Brain microvascular endothelial cell (primary cell): ENCODE data around the gene ADARB2.

Experiments used
- DNase-seq: peaks from one replicate; pipeline ENCODE4 v3.0.0-alpha.2; 2020
- H3K27ac ChIP-seq: fragments of 250-450 bp; sonication (Bioruptor Pico); 2 replicates; pipeline ENCODE4 v1.5.1; 2020; ENCODE audit warnings: mild to moderate bottlenecking, moderate library complexity
- H3K27me3 ChIP-seq: fragments of 250-450 bp; sonication (Bioruptor Pico); replicated peaks from 2 replicates; pipeline ENCODE4 v1.5.1; 2020; ENCODE audit warnings: mild to moderate bottlenecking
- H3K36me3 ChIP-seq: fragments of 250-450 bp; sonication (Bioruptor Pico); replicated peaks from 2 replicates; pipeline ENCODE4 v1.5.1; 2020; ENCODE audit warnings: mild to moderate bottlenecking
- H3K4me3 ChIP-seq: 2 replicates; pipeline ENCODE4 v1.5.1; 2011; ENCODE audit warnings: low read depth, mild to moderate bottlenecking, control low read depth, low read length, moderate library complexity
- in situ Hi-C: cut with HindIII; loops from 2 replicates; pipeline ENCODE4 v1.10.0; 2017; ENCODE audit warnings: low sequenced_read_pairs, low pct_ligation_motif_present
- TF ChIP-seq, protein P1 (sequence below): IDR thresholded peaks from 2 replicates; pipeline ENCODE4 v1.5.1; 2011; ENCODE audit warnings: low read depth, mild to moderate bottlenecking, moderate library complexity, low read length, control low read depth, inconsistent platforms; ENCODE audit errors: missing control alignments

ADARB2 gene

DNA sequence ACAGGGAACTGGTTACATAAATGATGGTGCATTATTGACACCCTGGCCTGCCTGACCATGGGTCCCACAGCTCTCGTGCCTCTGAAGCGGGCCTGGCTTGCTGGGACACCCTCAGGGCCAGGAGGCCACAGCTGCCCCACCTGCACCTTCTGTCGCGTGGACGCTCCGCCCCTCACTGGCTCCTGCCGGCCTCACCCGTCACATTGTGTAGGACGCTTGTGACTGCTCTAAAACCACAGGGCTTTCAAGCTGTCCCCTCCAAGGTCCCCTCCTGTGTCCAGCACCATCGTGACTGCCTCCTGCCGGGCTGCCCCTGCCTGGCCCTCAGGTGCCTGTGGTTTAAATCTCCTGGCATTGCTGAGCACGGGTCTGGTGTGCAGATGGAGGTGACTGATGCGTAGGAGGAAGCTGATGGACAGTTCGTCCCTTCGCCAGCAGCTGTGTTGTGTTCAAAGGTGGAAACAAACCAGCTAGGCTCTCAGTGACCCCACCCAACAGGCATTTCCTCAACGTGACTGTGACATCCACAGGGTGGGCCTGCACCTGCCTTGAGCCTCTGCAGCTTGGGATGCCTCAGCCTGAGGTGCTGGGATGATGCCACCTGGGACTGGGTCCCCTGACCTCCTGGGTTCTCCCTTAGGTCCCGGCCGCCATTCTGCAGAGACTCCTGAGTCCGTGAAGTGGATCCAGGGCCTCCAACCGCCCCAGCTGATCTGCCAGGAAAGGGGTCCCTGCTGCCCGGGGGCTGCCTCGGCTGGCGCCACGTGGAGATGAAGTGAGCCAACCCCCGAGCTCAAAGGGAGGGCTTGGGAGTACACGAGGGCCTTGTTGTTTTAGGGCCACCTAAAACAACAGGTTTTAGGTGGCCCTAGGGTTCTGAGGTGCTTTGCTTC, 532.6 kb downstream of the ADARB2 start:
- Histone ChIP-seq H3K27ac (no peak overlapping the region), H3K4me3 (no peak overlapping the region), H3K27me3 (no peaks in the 10 kb centered on the region), H3K36me3 (no peaks in the 10 kb centered on the region)
- DNase-seq = no peak
- in situ Hi-C loops = no loop called here
- TF ChIP-seq, protein P1, sequence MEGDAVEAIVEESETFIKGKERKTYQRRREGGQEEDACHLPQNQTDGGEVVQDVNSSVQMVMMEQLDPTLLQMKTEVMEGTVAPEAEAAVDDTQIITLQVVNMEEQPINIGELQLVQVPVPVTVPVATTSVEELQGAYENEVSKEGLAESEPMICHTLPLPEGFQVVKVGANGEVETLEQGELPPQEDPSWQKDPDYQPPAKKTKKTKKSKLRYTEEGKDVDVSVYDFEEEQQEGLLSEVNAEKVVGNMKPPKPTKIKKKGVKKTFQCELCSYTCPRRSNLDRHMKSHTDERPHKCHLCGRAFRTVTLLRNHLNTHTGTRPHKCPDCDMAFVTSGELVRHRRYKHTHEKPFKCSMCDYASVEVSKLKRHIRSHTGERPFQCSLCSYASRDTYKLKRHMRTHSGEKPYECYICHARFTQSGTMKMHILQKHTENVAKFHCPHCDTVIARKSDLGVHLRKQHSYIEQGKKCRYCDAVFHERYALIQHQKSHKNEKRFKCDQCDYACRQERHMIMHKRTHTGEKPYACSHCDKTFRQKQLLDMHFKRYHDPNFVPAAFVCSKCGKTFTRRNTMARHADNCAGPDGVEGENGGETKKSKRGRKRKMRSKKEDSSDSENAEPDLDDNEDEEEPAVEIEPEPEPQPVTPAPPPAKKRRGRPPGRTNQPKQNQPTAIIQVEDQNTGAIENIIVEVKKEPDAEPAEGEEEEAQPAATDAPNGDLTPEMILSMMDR = no peak

DNA sequence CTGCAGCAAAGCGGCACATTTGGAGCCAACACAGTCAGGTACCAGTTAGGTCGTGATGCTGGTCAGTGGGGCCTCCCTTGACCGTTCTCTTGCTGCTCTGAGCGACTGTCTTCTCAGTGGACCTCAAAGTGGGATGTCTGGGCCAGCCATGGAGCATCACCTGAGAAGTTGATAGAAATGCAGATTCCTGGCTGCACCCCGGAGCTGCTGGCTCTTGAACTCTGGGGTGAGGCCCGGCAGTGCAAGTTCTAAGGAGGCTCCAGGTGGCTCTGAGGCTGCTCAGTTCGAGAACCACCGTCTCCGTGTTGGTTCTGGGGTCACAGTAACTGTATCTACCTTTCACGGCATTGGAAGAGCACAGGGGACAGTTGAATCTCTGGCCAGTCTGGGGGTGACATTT, 533.6 kb downstream of the ADARB2 start:
- Histone ChIP-seq H3K27me3 (no peaks in the 10 kb centered on the region), H3K36me3 (no peaks in the 10 kb centered on the region), H3K4me3 (no peak overlapping the region), H3K27ac (no peak overlapping the region)
- in situ Hi-C loops = no loop called here
- TF ChIP-seq, protein P1 = no peak
- DNase-seq = no peak

DNA sequence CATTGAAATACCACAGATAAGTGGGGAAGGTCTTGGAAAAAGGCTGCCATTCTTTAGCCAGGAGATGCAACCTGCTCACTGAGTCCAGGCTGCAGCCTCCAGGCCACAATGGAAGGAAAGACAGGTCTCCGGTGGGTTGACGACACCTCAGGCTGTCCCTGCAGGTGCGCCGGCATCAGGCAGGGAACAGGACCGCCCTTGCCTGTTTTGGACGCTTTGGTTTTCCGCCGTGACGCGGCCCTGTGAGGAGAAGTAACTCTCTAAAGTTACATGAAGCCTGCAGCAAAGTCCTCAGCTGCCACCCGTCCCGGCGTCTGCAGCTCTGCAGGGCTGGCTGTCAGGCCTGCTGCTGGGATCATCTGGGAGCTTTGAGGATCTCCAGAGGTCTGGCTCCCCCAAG, 534.1 kb downstream of the ADARB2 start:
- no peak for DNase-seq
- in situ Hi-C loops = no loop called here
- TF ChIP-seq, protein P1 = no peak

DNA sequence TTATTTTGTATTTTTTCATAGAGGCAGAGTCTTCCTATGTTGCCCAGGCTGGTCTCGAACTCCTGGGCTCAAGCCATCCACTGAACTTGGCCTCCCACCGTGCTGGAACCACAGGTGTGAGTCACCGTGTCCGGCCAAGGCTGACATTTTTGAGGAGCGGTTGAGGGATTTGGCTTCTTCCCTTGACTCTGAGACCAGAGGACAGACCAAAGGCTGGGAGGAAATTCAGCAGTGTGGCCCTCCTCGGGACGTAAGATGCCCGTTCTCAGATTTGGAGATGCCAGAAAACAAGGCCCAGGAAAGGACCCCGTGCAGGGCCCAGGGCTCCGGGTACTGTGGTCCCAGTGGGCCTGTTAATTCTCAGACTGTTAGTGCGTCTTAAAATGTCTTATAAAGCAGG, 535.0 kb downstream of the ADARB2 start:
- TF ChIP-seq, protein P1 = no peak
- in situ Hi-C loops = no loop called here

More for the DNA sequence above, 534.1 kb downstream of the ADARB2 start:
- H3K27ac ChIP-seq = no peak overlapping the region
- H3K4me3 ChIP-seq = no peak overlapping the region
- H3K27me3 ChIP-seq = no peaks in the 10 kb centered on the region
- H3K36me3 ChIP-seq = no peaks in the 10 kb centered on the region

DNA sequence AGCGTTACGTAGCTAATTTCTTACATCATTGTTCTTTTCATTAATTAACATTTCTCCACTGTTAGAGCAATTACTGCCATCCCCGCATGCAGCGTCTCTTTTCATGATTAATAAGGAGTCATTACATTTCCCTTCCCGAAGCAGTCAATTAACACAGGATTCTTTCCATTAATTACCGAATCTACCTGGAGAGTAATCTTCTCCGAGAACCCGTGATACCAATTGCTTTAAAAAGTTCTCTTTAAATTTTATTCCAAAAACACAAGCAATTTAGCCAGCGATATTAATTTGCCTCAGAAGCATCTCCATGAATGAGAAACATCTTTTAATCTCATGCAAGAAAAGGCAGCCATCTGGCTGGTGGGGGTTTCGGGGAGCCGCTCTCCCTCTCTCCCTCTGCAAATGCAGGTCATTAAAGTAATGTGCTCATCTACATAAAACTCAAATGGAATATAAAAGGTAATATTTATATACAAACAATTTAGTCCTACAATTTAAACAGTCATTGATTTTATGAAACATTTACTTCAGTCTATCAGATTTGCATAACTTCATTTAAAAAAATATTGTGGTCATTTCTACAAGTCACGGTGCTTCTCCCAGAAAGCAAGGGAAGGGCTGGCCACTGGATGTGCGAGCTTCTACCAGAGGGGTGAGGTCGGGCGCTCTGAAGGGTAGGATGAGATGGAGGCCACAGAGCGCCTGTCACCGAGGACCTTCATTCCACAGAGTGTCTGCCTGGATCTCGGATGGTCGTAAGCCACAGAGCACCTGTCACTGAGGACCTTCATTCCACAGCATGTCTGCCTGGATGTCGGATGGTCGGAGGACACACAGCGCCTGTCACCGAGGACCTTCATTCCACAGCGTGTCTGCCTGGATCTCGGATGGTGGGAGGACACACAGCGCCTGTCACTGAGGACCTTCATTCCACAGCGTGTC, 536.2 kb downstream of the ADARB2 start:
- in situ Hi-C loops = no loop called here
- Histone ChIP-seq H3K27me3 (no peaks in the 10 kb centered on the region), H3K4me3 (no peak overlapping the region), H3K27ac (no peak overlapping the region), H3K36me3 (no peaks in the 10 kb centered on the region)
- TF ChIP-seq, protein P1 = no peak
- DNase-seq = no peak

More for the DNA sequence above, 535.0 kb downstream of the ADARB2 start:
- Histone ChIP-seq H3K36me3 (no peaks in the 10 kb centered on the region), H3K27me3 (no peaks in the 10 kb centered on the region), H3K27ac (no peak overlapping the region), H3K4me3 (no peak overlapping the region)
- no peak for DNase-seq
